Keratinocyte (primary cell): ENCODE results near the gene ITGB3. TPM values are rescaled to one million over a fixed set of nuclear protein-coding genes. Genes with fewer than 3 reads are reported as not detected.

Experiments
- DNase-seq: peaks from one replicate; pipeline ENCODE4 v3.0.0-alpha.2; 2011; ENCODE audit warnings: low read depth, missing footprints, low spot score
- FAIRE-seq: peaks from 2 replicates; lab custom pipeline; 2011; peaks lifted over from hg19 to GRCh38; lab: Jason Lieb, UNC
- H2AFZ ChIP-seq: 2 replicates; pipeline ENCODE4 v1.6.0; 2012; ENCODE audit warnings: low read length, control low read depth, inconsistent platforms; ENCODE audit not compliant: control insufficient read depth
- H3K27ac ChIP-seq: 2 replicates; pipeline ENCODE4 v1.5.1; 2011; ENCODE audit warnings: low read length; ENCODE audit not compliant: control insufficient read depth, insufficient read depth
- H3K27me3 ChIP-seq: 3 replicates; pipeline ENCODE4 v1.6.0; 2011; ENCODE audit warnings: low read length; ENCODE audit not compliant: control insufficient read depth, insufficient read depth; ENCODE audit errors: extremely low read depth
- H3K36me3 ChIP-seq, 2 experiments: 2 replicates in 1 of 2; 3 replicates in 1 of 2; pipeline ENCODE4 v1.5.1; 2011; ENCODE audit warnings: low read length in 2 of 2, mild to moderate bottlenecking in 1 of 2; ENCODE audit not compliant: control insufficient read depth in 2 of 2, insufficient read depth in 2 of 2; ENCODE audit errors: extremely low read depth in 1 of 2
- H3K4me1 ChIP-seq: 3 replicates; pipeline ENCODE4 v1.5.1; 2011; ENCODE audit warnings: low read length; ENCODE audit not compliant: control insufficient read depth, insufficient read depth; ENCODE audit errors: extremely low read depth
- H3K4me2 ChIP-seq: 3 replicates; pipeline ENCODE4 v1.6.0; 2011; ENCODE audit warnings: low read depth, low read length; ENCODE audit not compliant: control insufficient read depth, insufficient read depth; ENCODE audit errors: extremely low read depth
- H3K4me3 ChIP-seq, 3 experiments: fragments of 200-600 bp in 1 of 3; sonication (generic) in 1 of 3; 2 replicates in 2 of 3; 3 replicates in 1 of 3; pipeline ENCODE4 v1.5.1; 2011 to 2016; ENCODE audit warnings: low read length in 3 of 3, mild to moderate bottlenecking in 3 of 3, control low read depth in 2 of 3, inconsistent platforms in 1 of 3, low read depth in 1 of 3, mixed read lengths in 1 of 3, mixed run types in 1 of 3, moderate library complexity in 1 of 3; ENCODE audit not compliant: control insufficient read depth in 2 of 3, insufficient read depth in 2 of 3; ENCODE audit errors: extremely low read depth in 1 of 3
- H3K79me2 ChIP-seq: 2 replicates; pipeline ENCODE4 v1.6.0; 2012; ENCODE audit warnings: low read length; ENCODE audit not compliant: control insufficient read depth, insufficient read depth
- H3K9ac ChIP-seq: 3 replicates; pipeline ENCODE4 v1.6.0; 2011; ENCODE audit warnings: low read length; ENCODE audit not compliant: control insufficient read depth, insufficient read depth; ENCODE audit errors: extremely low read depth
- H3K9me1 ChIP-seq: 3 replicates; pipeline ENCODE4 v1.6.0; 2011; ENCODE audit warnings: low read length; ENCODE audit not compliant: control insufficient read depth, insufficient read depth; ENCODE audit errors: extremely low read depth
- H3K9me3 ChIP-seq: 2 replicates; pipeline ENCODE4 v1.5.1; 2012; ENCODE audit warnings: low read depth, low read length; ENCODE audit not compliant: control insufficient read depth
- H4K20me1 ChIP-seq: 3 replicates; pipeline ENCODE4 v1.6.0; 2011; ENCODE audit warnings: low read length; ENCODE audit not compliant: control insufficient read depth, insufficient read depth; ENCODE audit errors: extremely low read depth
- EZH2 ChIP-seq: IDR thresholded peaks from one replicate; pipeline ENCODE4 v1.6.1; 2012; ENCODE audit warnings: inconsistent platforms, mild to moderate bottlenecking, low read length, moderate library complexity
- dilution Hi-C: fragments of 300-500 bp; cut with MboI; formaldehyde crosslinking; loops from one replicate; pipeline ENCODE4 v1.7.0; 2020; ENCODE audit warnings: low sequenced_read_pairs; ENCODE audit not compliant: extremely low pct_ligation_motif_present
- polyA plus RNA-seq, 5 experiments: library from polyadenylated mRNA; depleted of rRNA in 3 of 5; stranded (reverse) in 3 of 5; stranded (forward) in 1 of 5; unstranded in 1 of 5; fragments of >200 nt; gene quantifications; 1 replicate in 1 of 5; 2 replicates in 3 of 5; 3 replicates in 1 of 5; pipeline versions ENCODE4 v1.2.1 to v1.2.3, GENCODE V29; 2011 to 2012; ENCODE audit warnings: missing spikeins in 2 of 5, low read depth in 1 of 5, low replicate concordance in 1 of 5
- TF ChIP-seq, protein P1 (sequence below), 3 experiments: IDR thresholded peaks in 1 of 3; conservative IDR thresholded peaks in 1 of 3; optimal IDR thresholded peaks in 1 of 3; 2 replicates in 2 of 3; 3 replicates in 1 of 3; pipeline versions ENCODE3 to v1.5.1; 2011; ENCODE audit warnings: low read length in 3 of 3, mild to moderate bottlenecking in 3 of 3, moderate library complexity in 2 of 3, control low read depth in 1 of 3, inconsistent platforms in 1 of 3; ENCODE audit not compliant: insufficient read depth in 2 of 3; ENCODE audit errors: extremely low read depth in 1 of 3

The ITGB3 gene
- polyA plus RNA-seq, 1 donor (not counting 4 experiments of a cell fraction or from before 2014, with no cell fraction given), result not detected

DNA sequence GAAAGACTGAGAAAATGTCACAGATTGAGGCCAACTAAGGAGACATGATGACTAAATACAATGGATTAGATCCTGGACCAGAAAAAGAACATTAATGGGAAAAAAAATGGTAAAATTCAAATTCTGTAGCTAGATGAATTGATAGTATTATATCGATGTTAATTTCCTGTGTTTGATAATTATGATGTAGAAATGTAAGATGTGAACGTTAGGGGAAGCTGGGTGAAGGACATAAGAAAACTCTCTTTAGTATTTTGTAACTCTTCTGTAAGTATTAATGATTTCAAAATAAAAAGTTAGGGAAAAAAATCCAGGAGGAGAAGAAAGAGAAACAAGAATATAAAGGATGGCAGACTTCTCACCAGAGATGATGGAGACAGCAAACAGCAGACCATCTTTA is 2.8 kb upstream of the ITGB3 start:
- H3K36me3 ChIP-seq, result no peaks in the 10 kb centered on the region
- no peaks in the 10 kb centered on the region for H3K79me2 ChIP-seq
- no peak overlapping the region for H3K4me2 ChIP-seq
- H3K4me1 ChIP-seq, result peaks cover 3% of the 10 kb centered on the region
- H3K9me3 ChIP-seq, result no peaks in the 10 kb centered on the region
- H2AFZ ChIP-seq, result no peak overlapping the region
- dilution Hi-C loops, result no loop called here
- no peak for FAIRE-seq
- no peak overlapping the region for H3K4me3 ChIP-seq
- peaks cover 36% of the 10 kb centered on the region for H3K27me3 ChIP-seq
- H3K9me1 ChIP-seq, result no peaks in the 10 kb centered on the region
- no peak overlapping the region for H3K27ac ChIP-seq
- no peak for TF ChIP-seq EZH2
- TF ChIP-seq, protein P1, sequence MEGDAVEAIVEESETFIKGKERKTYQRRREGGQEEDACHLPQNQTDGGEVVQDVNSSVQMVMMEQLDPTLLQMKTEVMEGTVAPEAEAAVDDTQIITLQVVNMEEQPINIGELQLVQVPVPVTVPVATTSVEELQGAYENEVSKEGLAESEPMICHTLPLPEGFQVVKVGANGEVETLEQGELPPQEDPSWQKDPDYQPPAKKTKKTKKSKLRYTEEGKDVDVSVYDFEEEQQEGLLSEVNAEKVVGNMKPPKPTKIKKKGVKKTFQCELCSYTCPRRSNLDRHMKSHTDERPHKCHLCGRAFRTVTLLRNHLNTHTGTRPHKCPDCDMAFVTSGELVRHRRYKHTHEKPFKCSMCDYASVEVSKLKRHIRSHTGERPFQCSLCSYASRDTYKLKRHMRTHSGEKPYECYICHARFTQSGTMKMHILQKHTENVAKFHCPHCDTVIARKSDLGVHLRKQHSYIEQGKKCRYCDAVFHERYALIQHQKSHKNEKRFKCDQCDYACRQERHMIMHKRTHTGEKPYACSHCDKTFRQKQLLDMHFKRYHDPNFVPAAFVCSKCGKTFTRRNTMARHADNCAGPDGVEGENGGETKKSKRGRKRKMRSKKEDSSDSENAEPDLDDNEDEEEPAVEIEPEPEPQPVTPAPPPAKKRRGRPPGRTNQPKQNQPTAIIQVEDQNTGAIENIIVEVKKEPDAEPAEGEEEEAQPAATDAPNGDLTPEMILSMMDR (optimal IDR thresholded peaks at IDR 0.05 in 1 of 3, IDR thresholded peaks at IDR 0.05 in 1 of 3, conservative IDR thresholded peaks at IDR 0.05 in 1 of 3; ENCODE audit: extremely low read depth in 1 of 3, insufficient read depth in 2 of 3, low read length in 3 of 3), result no peak
- no peak overlapping the region for H3K9ac ChIP-seq
- no peak for DNase-seq
- no peaks in the 10 kb centered on the region for H4K20me1 ChIP-seq

DNA sequence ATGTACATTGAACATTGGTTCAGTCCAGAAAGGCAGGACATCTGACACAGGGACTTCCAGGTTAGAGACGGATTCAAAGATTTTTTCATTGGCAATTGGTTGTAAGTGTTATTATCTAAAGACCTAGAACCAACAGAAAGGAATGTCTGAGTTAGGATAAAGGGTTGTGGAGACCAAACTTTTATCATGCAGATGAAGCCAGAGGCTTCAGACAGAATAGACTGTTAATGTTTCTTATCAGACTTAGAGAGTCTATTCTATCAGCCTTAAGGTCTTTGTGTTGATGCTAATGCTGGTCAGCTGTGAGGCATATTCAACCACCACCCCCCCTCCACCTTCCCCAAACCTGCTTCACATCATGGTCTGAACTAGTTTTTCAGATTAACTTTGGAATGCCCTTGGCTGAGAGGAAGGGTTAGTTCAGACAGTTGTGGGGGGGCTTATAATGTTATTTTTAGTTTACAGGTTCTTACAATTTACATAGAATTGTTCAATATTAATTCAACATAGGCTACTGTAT is 2.1 kb upstream of the ITGB3 start:
- no peak overlapping the region for H3K4me3 ChIP-seq
- TF ChIP-seq, protein P1 (optimal IDR thresholded peaks at IDR 0.05 in 1 of 3, IDR thresholded peaks at IDR 0.05 in 1 of 3, conservative IDR thresholded peaks at IDR 0.05 in 1 of 3; ENCODE audit: extremely low read depth in 1 of 3, insufficient read depth in 2 of 3, low read length in 3 of 3), result no peak
- H3K27me3 ChIP-seq, result peaks cover 42% of the 10 kb centered on the region
- no peak for FAIRE-seq
- no peaks in the 10 kb centered on the region for H3K36me3 ChIP-seq
- H3K9ac ChIP-seq, result no peak overlapping the region
- no peak overlapping the region for H3K4me2 ChIP-seq
- H3K4me1 ChIP-seq, result peaks cover 3% of the 10 kb centered on the region
- H3K9me3 ChIP-seq, result no peaks in the 10 kb centered on the region
- dilution Hi-C loops, result no loop called here
- H4K20me1 ChIP-seq, result no peaks in the 10 kb centered on the region
- no peaks in the 10 kb centered on the region for H3K9me1 ChIP-seq
- no peaks in the 10 kb centered on the region for H3K79me2 ChIP-seq
- no peak for DNase-seq
- H2AFZ ChIP-seq, result no peak overlapping the region
- H3K27ac ChIP-seq, result no peak overlapping the region
